HepG2 (cell line): ENCODE results near the gene HIVEP2. TPM values are rescaled to one million over a fixed set of nuclear protein-coding genes. Genes with fewer than 3 reads are reported as not detected.

Experiments used
- ATAC-seq: fragments of 200-7000 bp; cut with Tn5 transposase; 3 replicates; pipeline ENCODE4 v1.9.1; 2020; ENCODE audit warnings: mild to moderate bottlenecking, moderate library complexity
- BruUV-seq: library from RNA; stranded (reverse); fragments of 400-500 nt; replicated peaks from 2 replicates; lab custom pipeline; 2021; lab: Mats Ljungman, UMichigan
- CTCF ChIA-PET: fragments of 300-600 bp; formaldehyde crosslinking; extraction: SDS; loops from one replicate; lab custom pipeline; 2021; ENCODE audit warnings: low total read pairs, inconsistent platforms, low intra/inter-chr PET ratio; lab: Yijun Ruan, JAX
- POLR2A ChIA-PET: fragments of 350-600 bp; sonication (Branson Sonifier 250); formaldehyde crosslinking; loops from one replicate; lab custom pipeline; 2020; ENCODE audit warnings: antibody characterized with exemption, inconsistent platforms; lab: Yijun Ruan, JAX
- DNase-seq: peaks from one replicate; pipeline ENCODE4 v3.0.0-alpha.2; 2015; ENCODE audit warnings: low spot score
- FAIRE-seq: peaks from 3 replicates; lab custom pipeline; 2011; peaks lifted over from hg19 to GRCh38; lab: Jason Lieb, UNC
- H2AFZ ChIP-seq: one replicate; pipeline ENCODE4 v1.6.1; 2011; ENCODE audit warnings: low read length, inconsistent platforms
- H3K27ac ChIP-seq: fragments of 300-600 bp; 3 replicates; pipeline ENCODE4 v1.8.0; 2011; ENCODE audit warnings: mixed run types, mild to moderate bottlenecking, mixed read lengths, low read length, inconsistent platforms; ENCODE audit not compliant: insufficient read depth; ENCODE audit errors: extremely low read length
- H3K27me3 ChIP-seq, 2 experiments: fragments of 200-600 bp in 1 of 2; 2 replicates in 1 of 2; 3 replicates in 1 of 2; pipeline versions ENCODE4 v1.6.0 to v1.8.0; 2011; ENCODE audit warnings: low read length in 2 of 2, mild to moderate bottlenecking in 2 of 2, moderate library complexity in 2 of 2, inconsistent platforms in 1 of 2; ENCODE audit not compliant: insufficient read depth in 2 of 2, control insufficient read depth in 1 of 2
- H3K36me3 ChIP-seq, 2 experiments: fragments of 200-600 bp in 1 of 2; replicated peaks in 1 of 2; 2 replicates in 1 of 2; 3 replicates in 1 of 2; pipeline versions ENCODE4 v1.5.1 to v1.8.0; 2011; ENCODE audit warnings: low read length in 2 of 2, inconsistent platforms in 1 of 2; ENCODE audit not compliant: insufficient read depth in 2 of 2, control insufficient read depth in 1 of 2
- H3K4me1 ChIP-seq: 2 replicates; pipeline ENCODE4 v1.5.1; 2012; ENCODE audit warnings: low read length, inconsistent platforms; ENCODE audit not compliant: insufficient read depth
- H3K4me2 ChIP-seq: 2 replicates; pipeline ENCODE4 v1.6.0; 2011; ENCODE audit warnings: low read depth, low read length, inconsistent platforms
- H3K4me3 ChIP-seq, 3 experiments: fragments of 200-600 bp in 1 of 3; sonication (generic), shearing (Covaris generic) in 1 of 3; replicated peaks in 1 of 3; 2 replicates each; pipeline ENCODE4 v1.5.1; 2011 to 2016; ENCODE audit warnings: low read length in 3 of 3, inconsistent platforms in 2 of 3, low read depth in 2 of 3, mild to moderate bottlenecking in 2 of 3, control low read depth in 1 of 3, mixed read lengths in 1 of 3; ENCODE audit not compliant: insufficient read depth in 1 of 3
- H3K79me2 ChIP-seq: one replicate; pipeline ENCODE4 v1.6.1; 2011; ENCODE audit warnings: low read length, inconsistent platforms; ENCODE audit not compliant: insufficient read depth
- H3K9ac ChIP-seq: 2 replicates; pipeline ENCODE4 v1.6.0; 2011; ENCODE audit warnings: mild to moderate bottlenecking, low read depth, low read length, inconsistent platforms; ENCODE audit not compliant: insufficient read depth
- H3K9me3 ChIP-seq: 2 replicates; pipeline ENCODE4 v1.5.1; 2012; ENCODE audit warnings: mild to moderate bottlenecking, low read length
- H4K20me1 ChIP-seq: 2 replicates; pipeline ENCODE4 v1.6.0; 2011; ENCODE audit warnings: inconsistent platforms, mild to moderate bottlenecking, low read length, moderate library complexity; ENCODE audit not compliant: insufficient read depth
- FOXC1 ChIP-seq: sonication (generic); formaldehyde crosslinking; IDR thresholded peaks from 2 replicates; pipeline ENCODE4 v1.8.0; 2022; ENCODE audit warnings: mild to moderate bottlenecking, missing genetic modification reagents, borderline replicate concordance
- SCMH1 ChIP-seq: sonication (generic); formaldehyde crosslinking; IDR thresholded peaks from 2 replicates; pipeline ENCODE4 v1.9.0; 2021; ENCODE audit warnings: missing genetic modification reagents, mild to moderate bottlenecking, borderline replicate concordance
- SRF ChIP-seq: IDR thresholded peaks from 2 replicates; pipeline ENCODE4 v1.6.1; 2011; ENCODE audit warnings: mild to moderate bottlenecking, low read depth, low read length, moderate library complexity
- TBX2 ChIP-seq: sonication (generic); formaldehyde crosslinking; IDR thresholded peaks from 2 replicates; pipeline ENCODE4 v1.5.0; 2020; ENCODE audit warnings: missing genetic modification reagents, mild to moderate bottlenecking, borderline replicate concordance
- ZNF749 ChIP-seq: sonication (generic); formaldehyde crosslinking; IDR thresholded peaks from 2 replicates; pipeline ENCODE4 v1.8.0; 2022; ENCODE audit warnings: mild to moderate bottlenecking, missing genetic modification reagents, moderate library complexity, borderline replicate concordance
- ZSCAN22 ChIP-seq: sonication (generic); formaldehyde crosslinking; IDR thresholded peaks from 2 replicates; pipeline ENCODE4 v1.4.0; 2020; ENCODE audit warnings: mild to moderate bottlenecking, missing genetic modification reagents
- in situ Hi-C: cut with HindIII; loops from 2 replicates; pipeline ENCODE4 v1.10.0; 2017; ENCODE audit warnings: low pct_unique_long_range_greater_than_20kb; ENCODE audit not compliant: extremely low pct_ligation_motif_present
- intact Hi-C: fragments of 100-400 bp; cut with micrococcal nuclease; formaldehyde crosslinking; loops from one replicate; pipeline ENCODE4 v1.10.0; 2022; ENCODE audit not compliant: unreplicated experiment
- polyA plus RNA-seq, 8 experiments: library from polyadenylated mRNA; depleted of rRNA in 3 of 8; stranded (reverse) in 7 of 8; unstranded in 1 of 8; fragments of >200 nt; fragmentation: Illumina TruSeq in 4 of 8; extraction: Trizol in 4 of 8; gene quantifications; 2 replicates each; pipeline versions ENCODE4 v1.2.1 to v1.2.3, GENCODE V29; 2011 to 2016; ENCODE audit warnings: low read depth in 4 of 8, missing spikeins in 1 of 8, mixed read lengths in 1 of 8; ENCODE audit not compliant: insufficient read depth in 1 of 8
- total RNA-seq, 5 experiments: library from RNA; depleted of rRNA; stranded (reverse); fragments of >200 nt; fragmentation: Illumina TruSeq; extraction: Trizol; gene quantifications; 2 replicates each; pipeline ENCODE4 v1.2.3, GENCODE V29; 2016; ENCODE audit warnings: low read depth in 1 of 5
- TF ChIP-seq, protein P1 (sequence below): sonication (generic); formaldehyde crosslinking; IDR thresholded peaks from 2 replicates; pipeline ENCODE4 v1.9.0; 2021; ENCODE audit warnings: mild to moderate bottlenecking, missing genetic modification reagents
- TF ChIP-seq, protein P2 (sequence below): sonication (generic); formaldehyde crosslinking; IDR thresholded peaks from 2 replicates; pipeline ENCODE4 v1.4.0; 2020; ENCODE audit warnings: missing genetic modification reagents, low read depth, mild to moderate bottlenecking, borderline replicate concordance
- TF ChIP-seq, protein P3 (sequence below): sonication (generic); formaldehyde crosslinking; IDR thresholded peaks from 2 replicates; pipeline ENCODE4 v1.4.0; 2020; ENCODE audit warnings: missing genetic modification reagents, borderline replicate concordance
- TF ChIP-seq, protein P4 (sequence below): sonication (generic); formaldehyde crosslinking; conservative IDR thresholded peaks from 2 replicates; pipeline ENCODE4 v1.4.0; 2020; ENCODE audit warnings: missing genetic modification reagents

The HIVEP2 gene
- total and polyA plus RNA-seq, 2 of the 13 experiments (the other 11 are each of a cell fraction or from before 2014, with no cell fraction given), result 3.4 to 12.9 TPM

DNA sequence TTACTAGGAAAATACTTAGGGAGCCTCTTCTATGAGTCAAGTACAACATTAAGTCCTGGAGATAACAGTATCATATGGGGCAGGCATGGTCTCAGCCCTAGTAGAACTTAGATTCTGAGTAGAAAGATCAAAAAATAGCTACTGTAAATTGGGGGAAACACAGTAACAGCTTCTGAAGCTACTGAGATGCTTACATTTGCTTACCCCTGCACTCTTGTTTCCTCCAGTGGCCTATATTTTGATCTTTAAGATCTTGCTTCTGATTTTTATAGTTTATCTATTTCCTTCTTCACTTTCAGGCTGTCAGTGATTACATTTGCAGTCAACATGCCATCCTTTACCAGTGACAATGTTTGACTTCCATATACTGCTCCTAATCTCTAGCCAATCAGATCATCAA lies 35.3 kb downstream of the HIVEP2 start:
- intact Hi-C loops (no loop called here), in situ Hi-C loops (no loop called here)
- no peaks in the 10 kb centered on the region for H3K79me2 ChIP-seq
- ATAC-seq (no peak), DNase-seq (no peak), FAIRE-seq (no peak)
- H3K4me1 ChIP-seq, result no peaks in the 10 kb centered on the region
- H3K9ac ChIP-seq, result no peak overlapping the region
- H3K9me3 ChIP-seq, result no peaks in the 10 kb centered on the region
- ChIA-PET CTCF (no interaction called here), POLR2A (no interaction called here)
- H3K36me3 ChIP-seq, result no peaks in the 10 kb centered on the region
- no peak overlapping the region for H3K4me2 ChIP-seq
- no peaks in the 10 kb centered on the region for H3K27me3 ChIP-seq
- no peak overlapping the region for H2AFZ ChIP-seq
- H3K4me3 ChIP-seq, result no peak overlapping the region
- H3K27ac ChIP-seq, result no peak overlapping the region
- BruUV-seq, result no TSS peak
- no peaks in the 10 kb centered on the region; the same call in 1 of the 2 replicates for H4K20me1 ChIP-seq
- TF ChIP-seq, protein P1, sequence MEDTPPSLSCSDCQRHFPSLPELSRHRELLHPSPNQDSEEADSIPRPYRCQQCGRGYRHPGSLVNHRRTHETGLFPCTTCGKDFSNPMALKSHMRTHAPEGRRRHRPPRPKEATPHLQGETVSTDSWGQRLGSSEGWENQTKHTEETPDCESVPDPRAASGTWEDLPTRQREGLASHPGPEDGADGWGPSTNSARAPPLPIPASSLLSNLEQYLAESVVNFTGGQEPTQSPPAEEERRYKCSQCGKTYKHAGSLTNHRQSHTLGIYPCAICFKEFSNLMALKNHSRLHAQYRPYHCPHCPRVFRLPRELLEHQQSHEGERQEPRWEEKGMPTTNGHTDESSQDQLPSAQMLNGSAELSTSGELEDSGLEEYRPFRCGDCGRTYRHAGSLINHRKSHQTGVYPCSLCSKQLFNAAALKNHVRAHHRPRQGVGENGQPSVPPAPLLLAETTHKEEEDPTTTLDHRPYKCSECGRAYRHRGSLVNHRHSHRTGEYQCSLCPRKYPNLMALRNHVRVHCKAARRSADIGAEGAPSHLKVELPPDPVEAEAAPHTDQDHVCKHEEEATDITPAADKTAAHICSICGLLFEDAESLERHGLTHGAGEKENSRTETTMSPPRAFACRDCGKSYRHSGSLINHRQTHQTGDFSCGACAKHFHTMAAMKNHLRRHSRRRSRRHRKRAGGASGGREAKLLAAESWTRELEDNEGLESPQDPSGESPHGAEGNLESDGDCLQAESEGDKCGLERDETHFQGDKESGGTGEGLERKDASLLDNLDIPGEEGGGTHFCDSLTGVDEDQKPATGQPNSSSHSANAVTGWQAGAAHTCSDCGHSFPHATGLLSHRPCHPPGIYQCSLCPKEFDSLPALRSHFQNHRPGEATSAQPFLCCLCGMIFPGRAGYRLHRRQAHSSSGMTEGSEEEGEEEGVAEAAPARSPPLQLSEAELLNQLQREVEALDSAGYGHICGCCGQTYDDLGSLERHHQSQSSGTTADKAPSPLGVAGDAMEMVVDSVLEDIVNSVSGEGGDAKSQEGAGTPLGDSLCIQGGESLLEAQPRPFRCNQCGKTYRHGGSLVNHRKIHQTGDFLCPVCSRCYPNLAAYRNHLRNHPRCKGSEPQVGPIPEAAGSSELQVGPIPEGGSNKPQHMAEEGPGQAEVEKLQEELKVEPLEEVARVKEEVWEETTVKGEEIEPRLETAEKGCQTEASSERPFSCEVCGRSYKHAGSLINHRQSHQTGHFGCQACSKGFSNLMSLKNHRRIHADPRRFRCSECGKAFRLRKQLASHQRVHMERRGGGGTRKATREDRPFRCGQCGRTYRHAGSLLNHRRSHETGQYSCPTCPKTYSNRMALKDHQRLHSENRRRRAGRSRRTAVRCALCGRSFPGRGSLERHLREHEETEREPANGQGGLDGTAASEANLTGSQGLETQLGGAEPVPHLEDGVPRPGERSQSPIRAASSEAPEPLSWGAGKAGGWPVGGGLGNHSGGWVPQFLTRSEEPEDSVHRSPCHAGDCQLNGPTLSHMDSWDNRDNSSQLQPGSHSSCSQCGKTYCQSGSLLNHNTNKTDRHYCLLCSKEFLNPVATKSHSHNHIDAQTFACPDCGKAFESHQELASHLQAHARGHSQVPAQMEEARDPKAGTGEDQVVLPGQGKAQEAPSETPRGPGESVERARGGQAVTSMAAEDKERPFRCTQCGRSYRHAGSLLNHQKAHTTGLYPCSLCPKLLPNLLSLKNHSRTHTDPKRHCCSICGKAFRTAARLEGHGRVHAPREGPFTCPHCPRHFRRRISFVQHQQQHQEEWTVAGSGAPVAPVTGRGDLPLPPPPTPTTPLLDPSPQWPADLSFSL (CRISPR knock-in tag), result no peak
- TF ChIP-seq, protein P2, sequence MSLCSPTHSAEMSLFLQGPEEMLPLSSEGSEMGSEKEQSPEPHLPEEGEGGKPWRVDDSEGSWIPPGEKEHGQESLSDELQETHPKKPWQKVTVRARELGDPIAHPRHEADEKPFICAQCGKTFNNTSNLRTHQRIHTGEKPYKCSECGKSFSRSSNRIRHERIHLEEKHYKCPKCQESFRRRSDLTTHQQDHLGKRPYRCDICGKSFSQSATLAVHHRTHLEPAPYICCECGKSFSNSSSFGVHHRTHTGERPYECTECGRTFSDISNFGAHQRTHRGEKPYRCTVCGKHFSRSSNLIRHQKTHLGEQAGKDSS (CRISPR knock-in tag), result no peak
- no peak for TF ChIP-seq SRF
- TF ChIP-seq TBX2 (CRISPR knock-in tag), result no peak
- TF ChIP-seq, protein P3, sequence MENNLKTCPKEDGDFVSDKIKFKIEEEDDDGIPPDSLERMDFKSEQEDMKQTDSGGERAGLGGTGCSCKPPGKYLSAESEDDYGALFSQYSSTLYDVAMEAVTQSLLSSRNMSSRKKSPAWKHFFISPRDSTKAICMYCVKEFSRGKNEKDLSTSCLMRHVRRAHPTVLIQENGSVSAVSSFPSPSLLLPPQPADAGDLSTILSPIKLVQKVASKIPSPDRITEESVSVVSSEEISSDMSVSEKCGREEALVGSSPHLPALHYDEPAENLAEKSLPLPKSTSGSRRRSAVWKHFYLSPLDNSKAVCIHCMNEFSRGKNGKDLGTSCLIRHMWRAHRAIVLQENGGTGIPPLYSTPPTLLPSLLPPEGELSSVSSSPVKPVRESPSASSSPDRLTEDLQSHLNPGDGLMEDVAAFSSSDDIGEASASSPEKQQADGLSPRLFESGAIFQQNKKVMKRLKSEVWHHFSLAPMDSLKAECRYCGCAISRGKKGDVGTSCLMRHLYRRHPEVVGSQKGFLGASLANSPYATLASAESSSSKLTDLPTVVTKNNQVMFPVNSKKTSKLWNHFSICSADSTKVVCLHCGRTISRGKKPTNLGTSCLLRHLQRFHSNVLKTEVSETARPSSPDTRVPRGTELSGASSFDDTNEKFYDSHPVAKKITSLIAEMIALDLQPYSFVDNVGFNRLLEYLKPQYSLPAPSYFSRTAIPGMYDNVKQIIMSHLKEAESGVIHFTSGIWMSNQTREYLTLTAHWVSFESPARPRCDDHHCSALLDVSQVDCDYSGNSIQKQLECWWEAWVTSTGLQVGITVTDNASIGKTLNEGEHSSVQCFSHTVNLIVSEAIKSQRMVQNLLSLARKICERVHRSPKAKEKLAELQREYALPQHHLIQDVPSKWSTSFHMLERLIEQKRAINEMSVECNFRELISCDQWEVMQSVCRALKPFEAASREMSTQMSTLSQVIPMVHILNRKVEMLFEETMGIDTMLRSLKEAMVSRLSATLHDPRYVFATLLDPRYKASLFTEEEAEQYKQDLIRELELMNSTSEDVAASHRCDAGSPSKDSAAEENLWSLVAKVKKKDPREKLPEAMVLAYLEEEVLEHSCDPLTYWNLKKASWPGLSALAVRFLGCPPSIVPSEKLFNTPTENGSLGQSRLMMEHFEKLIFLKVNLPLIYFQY (CRISPR knock-in tag), result no peak
- TF ChIP-seq, protein P4, sequence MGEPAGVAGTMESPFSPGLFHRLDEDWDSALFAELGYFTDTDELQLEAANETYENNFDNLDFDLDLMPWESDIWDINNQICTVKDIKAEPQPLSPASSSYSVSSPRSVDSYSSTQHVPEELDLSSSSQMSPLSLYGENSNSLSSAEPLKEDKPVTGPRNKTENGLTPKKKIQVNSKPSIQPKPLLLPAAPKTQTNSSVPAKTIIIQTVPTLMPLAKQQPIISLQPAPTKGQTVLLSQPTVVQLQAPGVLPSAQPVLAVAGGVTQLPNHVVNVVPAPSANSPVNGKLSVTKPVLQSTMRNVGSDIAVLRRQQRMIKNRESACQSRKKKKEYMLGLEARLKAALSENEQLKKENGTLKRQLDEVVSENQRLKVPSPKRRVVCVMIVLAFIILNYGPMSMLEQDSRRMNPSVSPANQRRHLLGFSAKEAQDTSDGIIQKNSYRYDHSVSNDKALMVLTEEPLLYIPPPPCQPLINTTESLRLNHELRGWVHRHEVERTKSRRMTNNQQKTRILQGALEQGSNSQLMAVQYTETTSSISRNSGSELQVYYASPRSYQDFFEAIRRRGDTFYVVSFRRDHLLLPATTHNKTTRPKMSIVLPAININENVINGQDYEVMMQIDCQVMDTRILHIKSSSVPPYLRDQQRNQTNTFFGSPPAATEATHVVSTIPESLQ (CRISPR knock-in tag), result no peak
- no peak for TF ChIP-seq ZNF749 (CRISPR knock-in tag)
- TF ChIP-seq FOXC1 (CRISPR knock-in tag), result no peak
- TF ChIP-seq ZSCAN22, result no peak
- no peak for TF ChIP-seq SCMH1 (CRISPR knock-in tag)
